ENCODE results near the gene ITGB3. TPM values are rescaled to one million over a fixed set of nuclear protein-coding genes. Genes with fewer than 3 reads are reported as not detected.

ITGB3 gene
- total and polyA plus RNA-seq, 9 of the 15 experiments (the other 6 are each of a cell fraction or from before 2014, with no cell fraction given) = 0.08 to 2.6 (median 0.62) TPM; not detected in 1

DNA sequence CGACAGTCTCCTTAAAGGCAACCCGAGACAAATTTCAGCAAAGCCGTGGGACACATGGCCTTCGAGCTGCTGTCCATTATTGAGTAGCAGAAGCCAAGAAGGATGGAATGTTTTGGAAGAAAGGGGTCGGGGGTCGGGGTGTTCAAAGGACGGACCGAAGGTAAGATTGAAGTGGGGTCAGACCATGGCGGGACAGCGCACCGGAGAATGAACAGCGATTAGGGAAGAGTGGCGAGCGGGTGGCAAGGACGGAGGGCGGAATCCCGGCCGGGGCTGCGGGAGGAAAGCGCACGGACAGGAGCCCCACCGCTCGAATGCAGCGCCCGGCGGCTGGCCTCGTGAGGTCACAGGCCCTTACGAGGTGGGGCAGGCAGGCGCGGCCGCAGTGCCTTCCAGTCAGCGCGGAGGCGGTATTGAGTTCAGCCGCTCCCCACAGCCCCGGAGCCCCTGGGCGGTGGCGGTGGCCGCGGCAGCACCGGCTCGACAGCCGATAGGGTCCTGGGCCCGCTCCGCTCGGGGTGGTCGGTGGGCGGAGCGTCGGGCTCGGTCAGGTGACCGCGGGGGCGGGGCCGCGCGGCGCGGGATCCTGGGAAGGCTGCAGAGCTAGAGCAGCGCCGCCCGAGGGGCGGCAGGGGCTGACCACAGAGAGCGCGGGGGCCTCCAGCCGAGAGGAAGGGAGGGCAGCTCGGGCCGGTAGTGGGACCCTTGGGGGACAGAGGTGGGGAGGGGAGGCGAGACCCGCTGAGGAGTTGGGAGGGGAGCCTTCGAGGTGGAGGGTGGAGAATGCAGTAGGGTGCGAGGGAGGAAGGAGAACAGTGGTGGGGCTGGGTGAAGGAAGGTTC is 70.0 kb downstream of the ITGB3 start, which contains the start of gene EFCAB13 (continued):
- TF ChIP-seq, protein P1, sequence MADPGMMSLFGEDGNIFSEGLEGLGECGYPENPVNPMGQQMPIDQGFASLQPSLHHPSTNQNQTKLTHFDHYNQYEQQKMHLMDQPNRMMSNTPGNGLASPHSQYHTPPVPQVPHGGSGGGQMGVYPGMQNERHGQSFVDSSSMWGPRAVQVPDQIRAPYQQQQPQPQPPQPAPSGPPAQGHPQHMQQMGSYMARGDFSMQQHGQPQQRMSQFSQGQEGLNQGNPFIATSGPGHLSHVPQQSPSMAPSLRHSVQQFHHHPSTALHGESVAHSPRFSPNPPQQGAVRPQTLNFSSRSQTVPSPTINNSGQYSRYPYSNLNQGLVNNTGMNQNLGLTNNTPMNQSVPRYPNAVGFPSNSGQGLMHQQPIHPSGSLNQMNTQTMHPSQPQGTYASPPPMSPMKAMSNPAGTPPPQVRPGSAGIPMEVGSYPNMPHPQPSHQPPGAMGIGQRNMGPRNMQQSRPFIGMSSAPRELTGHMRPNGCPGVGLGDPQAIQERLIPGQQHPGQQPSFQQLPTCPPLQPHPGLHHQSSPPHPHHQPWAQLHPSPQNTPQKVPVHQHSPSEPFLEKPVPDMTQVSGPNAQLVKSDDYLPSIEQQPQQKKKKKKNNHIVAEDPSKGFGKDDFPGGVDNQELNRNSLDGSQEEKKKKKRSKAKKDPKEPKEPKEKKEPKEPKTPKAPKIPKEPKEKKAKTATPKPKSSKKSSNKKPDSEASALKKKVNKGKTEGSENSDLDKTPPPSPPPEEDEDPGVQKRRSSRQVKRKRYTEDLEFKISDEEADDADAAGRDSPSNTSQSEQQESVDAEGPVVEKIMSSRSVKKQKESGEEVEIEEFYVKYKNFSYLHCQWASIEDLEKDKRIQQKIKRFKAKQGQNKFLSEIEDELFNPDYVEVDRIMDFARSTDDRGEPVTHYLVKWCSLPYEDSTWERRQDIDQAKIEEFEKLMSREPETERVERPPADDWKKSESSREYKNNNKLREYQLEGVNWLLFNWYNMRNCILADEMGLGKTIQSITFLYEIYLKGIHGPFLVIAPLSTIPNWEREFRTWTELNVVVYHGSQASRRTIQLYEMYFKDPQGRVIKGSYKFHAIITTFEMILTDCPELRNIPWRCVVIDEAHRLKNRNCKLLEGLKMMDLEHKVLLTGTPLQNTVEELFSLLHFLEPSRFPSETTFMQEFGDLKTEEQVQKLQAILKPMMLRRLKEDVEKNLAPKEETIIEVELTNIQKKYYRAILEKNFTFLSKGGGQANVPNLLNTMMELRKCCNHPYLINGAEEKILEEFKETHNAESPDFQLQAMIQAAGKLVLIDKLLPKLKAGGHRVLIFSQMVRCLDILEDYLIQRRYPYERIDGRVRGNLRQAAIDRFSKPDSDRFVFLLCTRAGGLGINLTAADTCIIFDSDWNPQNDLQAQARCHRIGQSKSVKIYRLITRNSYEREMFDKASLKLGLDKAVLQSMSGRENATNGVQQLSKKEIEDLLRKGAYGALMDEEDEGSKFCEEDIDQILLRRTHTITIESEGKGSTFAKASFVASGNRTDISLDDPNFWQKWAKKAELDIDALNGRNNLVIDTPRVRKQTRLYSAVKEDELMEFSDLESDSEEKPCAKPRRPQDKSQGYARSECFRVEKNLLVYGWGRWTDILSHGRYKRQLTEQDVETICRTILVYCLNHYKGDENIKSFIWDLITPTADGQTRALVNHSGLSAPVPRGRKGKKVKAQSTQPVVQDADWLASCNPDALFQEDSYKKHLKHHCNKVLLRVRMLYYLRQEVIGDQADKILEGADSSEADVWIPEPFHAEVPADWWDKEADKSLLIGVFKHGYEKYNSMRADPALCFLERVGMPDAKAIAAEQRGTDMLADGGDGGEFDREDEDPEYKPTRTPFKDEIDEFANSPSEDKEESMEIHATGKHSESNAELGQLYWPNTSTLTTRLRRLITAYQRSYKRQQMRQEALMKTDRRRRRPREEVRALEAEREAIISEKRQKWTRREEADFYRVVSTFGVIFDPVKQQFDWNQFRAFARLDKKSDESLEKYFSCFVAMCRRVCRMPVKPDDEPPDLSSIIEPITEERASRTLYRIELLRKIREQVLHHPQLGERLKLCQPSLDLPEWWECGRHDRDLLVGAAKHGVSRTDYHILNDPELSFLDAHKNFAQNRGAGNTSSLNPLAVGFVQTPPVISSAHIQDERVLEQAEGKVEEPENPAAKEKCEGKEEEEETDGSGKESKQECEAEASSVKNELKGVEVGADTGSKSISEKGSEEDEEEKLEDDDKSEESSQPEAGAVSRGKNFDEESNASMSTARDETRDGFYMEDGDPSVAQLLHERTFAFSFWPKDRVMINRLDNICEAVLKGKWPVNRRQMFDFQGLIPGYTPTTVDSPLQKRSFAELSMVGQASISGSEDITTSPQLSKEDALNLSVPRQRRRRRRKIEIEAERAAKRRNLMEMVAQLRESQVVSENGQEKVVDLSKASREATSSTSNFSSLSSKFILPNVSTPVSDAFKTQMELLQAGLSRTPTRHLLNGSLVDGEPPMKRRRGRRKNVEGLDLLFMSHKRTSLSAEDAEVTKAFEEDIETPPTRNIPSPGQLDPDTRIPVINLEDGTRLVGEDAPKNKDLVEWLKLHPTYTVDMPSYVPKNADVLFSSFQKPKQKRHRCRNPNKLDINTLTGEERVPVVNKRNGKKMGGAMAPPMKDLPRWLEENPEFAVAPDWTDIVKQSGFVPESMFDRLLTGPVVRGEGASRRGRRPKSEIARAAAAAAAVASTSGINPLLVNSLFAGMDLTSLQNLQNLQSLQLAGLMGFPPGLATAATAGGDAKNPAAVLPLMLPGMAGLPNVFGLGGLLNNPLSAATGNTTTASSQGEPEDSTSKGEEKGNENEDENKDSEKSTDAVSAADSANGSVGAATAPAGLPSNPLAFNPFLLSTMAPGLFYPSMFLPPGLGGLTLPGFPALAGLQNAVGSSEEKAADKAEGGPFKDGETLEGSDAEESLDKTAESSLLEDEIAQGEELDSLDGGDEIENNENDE (IDR thresholded peaks at IDR 0.05; ENCODE audit: low read depth, low read length) = no peak
- TF ChIP-seq SIX5 (IDR thresholded peaks at IDR 0.05; ENCODE audit: borderline replicate concordance in 1 of 2, insufficient read depth in 1 of 2, low read depth in 1 of 2, low read length in 2 of 2) (no peak), PURB (CRISPR knock-in tag; IDR thresholded peaks at IDR 0.05; ENCODE audit: low read depth) (no peak), SUPT5H (IDR thresholded peaks at IDR 0.05) (peak; percentile 85), ZNF830 (CRISPR knock-in tag; IDR thresholded peaks at IDR 0.05) (peak; percentile 85; the same call in 1 of the 2 replicates), YBX1 (IDR thresholded peaks at IDR 0.05) (no peak), KDM1A (IDR thresholded peaks at IDR 0.05) (no peak), WHSC1 (IDR thresholded peaks at IDR 0.05; ENCODE audit: low read length) (no peak), ZSCAN32 (CRISPR knock-in tag; IDR thresholded peaks at IDR 0.05) (no peak), KDM2B (CRISPR knock-in tag; IDR thresholded peaks at IDR 0.05) (no peak), ZNF41 (CRISPR knock-in tag; conservative IDR thresholded peaks at IDR 0.05) (no peak)
- TF ChIP-seq, protein P2, sequence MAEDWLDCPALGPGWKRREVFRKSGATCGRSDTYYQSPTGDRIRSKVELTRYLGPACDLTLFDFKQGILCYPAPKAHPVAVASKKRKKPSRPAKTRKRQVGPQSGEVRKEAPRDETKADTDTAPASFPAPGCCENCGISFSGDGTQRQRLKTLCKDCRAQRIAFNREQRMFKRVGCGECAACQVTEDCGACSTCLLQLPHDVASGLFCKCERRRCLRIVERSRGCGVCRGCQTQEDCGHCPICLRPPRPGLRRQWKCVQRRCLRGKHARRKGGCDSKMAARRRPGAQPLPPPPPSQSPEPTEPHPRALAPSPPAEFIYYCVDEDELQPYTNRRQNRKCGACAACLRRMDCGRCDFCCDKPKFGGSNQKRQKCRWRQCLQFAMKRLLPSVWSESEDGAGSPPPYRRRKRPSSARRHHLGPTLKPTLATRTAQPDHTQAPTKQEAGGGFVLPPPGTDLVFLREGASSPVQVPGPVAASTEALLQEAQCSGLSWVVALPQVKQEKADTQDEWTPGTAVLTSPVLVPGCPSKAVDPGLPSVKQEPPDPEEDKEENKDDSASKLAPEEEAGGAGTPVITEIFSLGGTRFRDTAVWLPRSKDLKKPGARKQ (CRISPR knock-in tag; IDR thresholded peaks at IDR 0.05) = no peak
- TF ChIP-seq, protein P3, sequence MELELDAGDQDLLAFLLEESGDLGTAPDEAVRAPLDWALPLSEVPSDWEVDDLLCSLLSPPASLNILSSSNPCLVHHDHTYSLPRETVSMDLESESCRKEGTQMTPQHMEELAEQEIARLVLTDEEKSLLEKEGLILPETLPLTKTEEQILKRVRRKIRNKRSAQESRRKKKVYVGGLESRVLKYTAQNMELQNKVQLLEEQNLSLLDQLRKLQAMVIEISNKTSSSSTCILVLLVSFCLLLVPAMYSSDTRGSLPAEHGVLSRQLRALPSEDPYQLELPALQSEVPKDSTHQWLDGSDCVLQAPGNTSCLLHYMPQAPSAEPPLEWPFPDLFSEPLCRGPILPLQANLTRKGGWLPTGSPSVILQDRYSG (tag; conservative IDR thresholded peaks at IDR 0.05; ENCODE audit: low read depth) = no peak
